ENCODE data around the gene TMC7. TPM values are rescaled to one million over a fixed set of nuclear protein-coding genes. Genes with fewer than 3 reads are reported as not detected.

The TMC7 gene
- total and polyA plus RNA-seq, 2 of the 13 experiments (the other 11 are each of a cell fraction or from before 2014, with no cell fraction given): 1.2 to 5.1 TPM

DNA sequence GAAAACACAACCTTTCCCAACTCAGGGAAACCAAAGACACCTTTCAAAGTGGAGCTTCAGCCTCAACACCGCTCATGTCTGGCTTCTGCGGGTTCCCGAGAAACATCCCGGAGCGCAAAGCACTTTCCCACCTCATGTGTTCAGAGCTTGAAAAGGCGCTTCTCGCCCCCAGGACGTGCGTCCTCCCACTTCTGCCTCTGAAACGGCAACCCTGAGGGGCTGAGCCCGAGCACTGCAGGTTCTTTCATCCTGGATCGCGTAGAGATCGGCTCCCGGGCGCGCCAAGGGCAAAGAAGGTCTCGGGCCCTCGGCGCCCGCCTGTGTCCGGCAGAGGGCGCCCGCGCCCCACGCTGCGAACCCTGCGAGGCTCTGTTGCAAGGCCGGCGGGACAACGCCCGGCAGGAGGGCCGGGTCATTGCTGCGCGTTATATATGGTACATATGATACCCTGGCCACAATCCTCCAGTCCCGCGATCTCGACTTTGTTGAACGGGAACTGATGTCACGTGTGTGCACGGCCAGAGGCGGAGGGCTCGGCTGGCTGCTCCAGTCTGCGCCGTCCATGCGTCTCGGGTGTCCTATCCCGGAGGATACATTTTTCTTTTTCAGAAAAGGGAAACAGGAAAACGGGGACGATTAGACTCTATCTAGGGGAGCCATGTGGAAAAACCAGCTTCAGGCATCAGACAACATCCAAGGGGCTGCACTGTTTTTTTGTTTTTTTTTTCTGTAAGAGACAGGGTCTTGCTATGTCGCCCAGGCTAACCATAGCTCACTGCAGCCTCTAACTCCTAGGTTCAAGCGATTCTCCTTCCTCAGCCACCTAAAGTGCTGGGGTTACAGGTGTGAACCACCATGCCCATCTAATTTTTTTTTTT is 102.8 kb downstream of the TMC7 start (continued):
- TF ChIP-seq, protein P1, sequence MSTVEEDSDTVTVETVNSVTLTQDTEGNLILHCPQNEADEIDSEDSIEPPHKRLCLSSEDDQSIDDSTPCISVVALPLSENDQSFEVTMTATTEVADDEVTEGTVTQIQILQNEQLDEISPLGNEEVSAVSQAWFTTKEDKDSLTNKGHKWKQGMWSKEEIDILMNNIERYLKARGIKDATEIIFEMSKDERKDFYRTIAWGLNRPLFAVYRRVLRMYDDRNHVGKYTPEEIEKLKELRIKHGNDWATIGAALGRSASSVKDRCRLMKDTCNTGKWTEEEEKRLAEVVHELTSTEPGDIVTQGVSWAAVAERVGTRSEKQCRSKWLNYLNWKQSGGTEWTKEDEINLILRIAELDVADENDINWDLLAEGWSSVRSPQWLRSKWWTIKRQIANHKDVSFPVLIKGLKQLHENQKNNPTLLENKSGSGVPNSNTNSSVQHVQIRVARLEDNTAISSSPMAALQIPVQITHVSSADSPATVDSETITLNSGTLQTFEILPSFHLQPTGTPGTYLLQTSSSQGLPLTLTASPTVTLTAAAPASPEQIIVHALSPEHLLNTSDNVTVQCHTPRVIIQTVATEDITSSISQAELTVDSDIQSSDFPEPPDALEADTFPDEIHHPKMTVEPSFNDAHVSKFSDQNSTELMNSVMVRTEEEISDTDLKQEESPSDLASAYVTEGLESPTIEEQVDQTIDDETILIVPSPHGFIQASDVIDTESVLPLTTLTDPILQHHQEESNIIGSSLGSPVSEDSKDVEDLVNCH (CRISPR knock-in tag; IDR thresholded peaks at IDR 0.05): no peak; the same call in 1 of the 2 replicates
- TF ChIP-seq SIX4 (CRISPR knock-in tag; IDR thresholded peaks at IDR 0.05) (peak; percentile 82; the same call in 1 of the 2 replicates), ZNF317 (CRISPR knock-in tag; IDR thresholded peaks at IDR 0.05) (peak; percentile 93), ZNF30 (CRISPR knock-in tag; IDR thresholded peaks at IDR 0.05) (no peak)
- TF ChIP-seq, protein P2, sequence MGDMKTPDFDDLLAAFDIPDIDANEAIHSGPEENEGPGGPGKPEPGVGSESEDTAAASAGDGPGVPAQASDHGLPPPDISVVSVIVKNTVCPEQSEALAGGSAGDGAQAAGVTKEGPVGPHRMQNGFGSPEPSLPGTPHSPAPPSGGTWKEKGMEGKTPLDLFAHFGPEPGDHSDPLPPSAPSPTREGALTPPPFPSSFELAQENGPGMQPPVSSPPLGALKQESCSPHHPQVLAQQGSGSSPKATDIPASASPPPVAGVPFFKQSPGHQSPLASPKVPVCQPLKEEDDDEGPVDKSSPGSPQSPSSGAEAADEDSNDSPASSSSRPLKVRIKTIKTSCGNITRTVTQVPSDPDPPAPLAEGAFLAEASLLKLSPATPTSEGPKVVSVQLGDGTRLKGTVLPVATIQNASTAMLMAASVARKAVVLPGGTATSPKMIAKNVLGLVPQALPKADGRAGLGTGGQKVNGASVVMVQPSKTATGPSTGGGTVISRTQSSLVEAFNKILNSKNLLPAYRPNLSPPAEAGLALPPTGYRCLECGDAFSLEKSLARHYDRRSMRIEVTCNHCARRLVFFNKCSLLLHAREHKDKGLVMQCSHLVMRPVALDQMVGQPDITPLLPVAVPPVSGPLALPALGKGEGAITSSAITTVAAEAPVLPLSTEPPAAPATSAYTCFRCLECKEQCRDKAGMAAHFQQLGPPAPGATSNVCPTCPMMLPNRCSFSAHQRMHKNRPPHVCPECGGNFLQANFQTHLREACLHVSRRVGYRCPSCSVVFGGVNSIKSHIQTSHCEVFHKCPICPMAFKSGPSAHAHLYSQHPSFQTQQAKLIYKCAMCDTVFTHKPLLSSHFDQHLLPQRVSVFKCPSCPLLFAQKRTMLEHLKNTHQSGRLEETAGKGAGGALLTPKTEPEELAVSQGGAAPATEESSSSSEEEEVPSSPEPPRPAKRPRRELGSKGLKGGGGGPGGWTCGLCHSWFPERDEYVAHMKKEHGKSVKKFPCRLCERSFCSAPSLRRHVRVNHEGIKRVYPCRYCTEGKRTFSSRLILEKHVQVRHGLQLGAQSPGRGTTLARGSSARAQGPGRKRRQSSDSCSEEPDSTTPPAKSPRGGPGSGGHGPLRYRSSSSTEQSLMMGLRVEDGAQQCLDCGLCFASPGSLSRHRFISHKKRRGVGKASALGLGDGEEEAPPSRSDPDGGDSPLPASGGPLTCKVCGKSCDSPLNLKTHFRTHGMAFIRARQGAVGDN (CRISPR knock-in tag; IDR thresholded peaks at IDR 0.05): peak; percentile 93
- TF ChIP-seq, protein P3, sequence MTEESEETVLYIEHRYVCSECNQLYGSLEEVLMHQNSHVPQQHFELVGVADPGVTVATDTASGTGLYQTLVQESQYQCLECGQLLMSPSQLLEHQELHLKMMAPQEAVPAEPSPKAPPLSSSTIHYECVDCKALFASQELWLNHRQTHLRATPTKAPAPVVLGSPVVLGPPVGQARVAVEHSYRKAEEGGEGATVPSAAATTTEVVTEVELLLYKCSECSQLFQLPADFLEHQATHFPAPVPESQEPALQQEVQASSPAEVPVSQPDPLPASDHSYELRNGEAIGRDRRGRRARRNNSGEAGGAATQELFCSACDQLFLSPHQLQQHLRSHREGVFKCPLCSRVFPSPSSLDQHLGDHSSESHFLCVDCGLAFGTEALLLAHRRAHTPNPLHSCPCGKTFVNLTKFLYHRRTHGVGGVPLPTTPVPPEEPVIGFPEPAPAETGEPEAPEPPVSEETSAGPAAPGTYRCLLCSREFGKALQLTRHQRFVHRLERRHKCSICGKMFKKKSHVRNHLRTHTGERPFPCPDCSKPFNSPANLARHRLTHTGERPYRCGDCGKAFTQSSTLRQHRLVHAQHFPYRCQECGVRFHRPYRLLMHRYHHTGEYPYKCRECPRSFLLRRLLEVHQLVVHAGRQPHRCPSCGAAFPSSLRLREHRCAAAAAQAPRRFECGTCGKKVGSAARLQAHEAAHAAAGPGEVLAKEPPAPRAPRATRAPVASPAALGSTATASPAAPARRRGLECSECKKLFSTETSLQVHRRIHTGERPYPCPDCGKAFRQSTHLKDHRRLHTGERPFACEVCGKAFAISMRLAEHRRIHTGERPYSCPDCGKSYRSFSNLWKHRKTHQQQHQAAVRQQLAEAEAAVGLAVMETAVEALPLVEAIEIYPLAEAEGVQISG (CRISPR knock-in tag; IDR thresholded peaks at IDR 0.05): peak; percentile 81
- TF ChIP-seq, protein P4, sequence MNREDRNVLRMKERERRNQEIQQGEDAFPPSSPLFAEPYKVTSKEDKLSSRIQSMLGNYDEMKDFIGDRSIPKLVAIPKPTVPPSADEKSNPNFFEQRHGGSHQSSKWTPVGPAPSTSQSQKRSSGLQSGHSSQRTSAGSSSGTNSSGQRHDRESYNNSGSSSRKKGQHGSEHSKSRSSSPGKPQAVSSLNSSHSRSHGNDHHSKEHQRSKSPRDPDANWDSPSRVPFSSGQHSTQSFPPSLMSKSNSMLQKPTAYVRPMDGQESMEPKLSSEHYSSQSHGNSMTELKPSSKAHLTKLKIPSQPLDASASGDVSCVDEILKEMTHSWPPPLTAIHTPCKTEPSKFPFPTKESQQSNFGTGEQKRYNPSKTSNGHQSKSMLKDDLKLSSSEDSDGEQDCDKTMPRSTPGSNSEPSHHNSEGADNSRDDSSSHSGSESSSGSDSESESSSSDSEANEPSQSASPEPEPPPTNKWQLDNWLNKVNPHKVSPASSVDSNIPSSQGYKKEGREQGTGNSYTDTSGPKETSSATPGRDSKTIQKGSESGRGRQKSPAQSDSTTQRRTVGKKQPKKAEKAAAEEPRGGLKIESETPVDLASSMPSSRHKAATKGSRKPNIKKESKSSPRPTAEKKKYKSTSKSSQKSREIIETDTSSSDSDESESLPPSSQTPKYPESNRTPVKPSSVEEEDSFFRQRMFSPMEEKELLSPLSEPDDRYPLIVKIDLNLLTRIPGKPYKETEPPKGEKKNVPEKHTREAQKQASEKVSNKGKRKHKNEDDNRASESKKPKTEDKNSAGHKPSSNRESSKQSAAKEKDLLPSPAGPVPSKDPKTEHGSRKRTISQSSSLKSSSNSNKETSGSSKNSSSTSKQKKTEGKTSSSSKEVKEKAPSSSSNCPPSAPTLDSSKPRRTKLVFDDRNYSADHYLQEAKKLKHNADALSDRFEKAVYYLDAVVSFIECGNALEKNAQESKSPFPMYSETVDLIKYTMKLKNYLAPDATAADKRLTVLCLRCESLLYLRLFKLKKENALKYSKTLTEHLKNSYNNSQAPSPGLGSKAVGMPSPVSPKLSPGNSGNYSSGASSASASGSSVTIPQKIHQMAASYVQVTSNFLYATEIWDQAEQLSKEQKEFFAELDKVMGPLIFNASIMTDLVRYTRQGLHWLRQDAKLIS (CRISPR knock-in tag; IDR thresholded peaks at IDR 0.05): no peak
- TF ChIP-seq, protein P5, sequence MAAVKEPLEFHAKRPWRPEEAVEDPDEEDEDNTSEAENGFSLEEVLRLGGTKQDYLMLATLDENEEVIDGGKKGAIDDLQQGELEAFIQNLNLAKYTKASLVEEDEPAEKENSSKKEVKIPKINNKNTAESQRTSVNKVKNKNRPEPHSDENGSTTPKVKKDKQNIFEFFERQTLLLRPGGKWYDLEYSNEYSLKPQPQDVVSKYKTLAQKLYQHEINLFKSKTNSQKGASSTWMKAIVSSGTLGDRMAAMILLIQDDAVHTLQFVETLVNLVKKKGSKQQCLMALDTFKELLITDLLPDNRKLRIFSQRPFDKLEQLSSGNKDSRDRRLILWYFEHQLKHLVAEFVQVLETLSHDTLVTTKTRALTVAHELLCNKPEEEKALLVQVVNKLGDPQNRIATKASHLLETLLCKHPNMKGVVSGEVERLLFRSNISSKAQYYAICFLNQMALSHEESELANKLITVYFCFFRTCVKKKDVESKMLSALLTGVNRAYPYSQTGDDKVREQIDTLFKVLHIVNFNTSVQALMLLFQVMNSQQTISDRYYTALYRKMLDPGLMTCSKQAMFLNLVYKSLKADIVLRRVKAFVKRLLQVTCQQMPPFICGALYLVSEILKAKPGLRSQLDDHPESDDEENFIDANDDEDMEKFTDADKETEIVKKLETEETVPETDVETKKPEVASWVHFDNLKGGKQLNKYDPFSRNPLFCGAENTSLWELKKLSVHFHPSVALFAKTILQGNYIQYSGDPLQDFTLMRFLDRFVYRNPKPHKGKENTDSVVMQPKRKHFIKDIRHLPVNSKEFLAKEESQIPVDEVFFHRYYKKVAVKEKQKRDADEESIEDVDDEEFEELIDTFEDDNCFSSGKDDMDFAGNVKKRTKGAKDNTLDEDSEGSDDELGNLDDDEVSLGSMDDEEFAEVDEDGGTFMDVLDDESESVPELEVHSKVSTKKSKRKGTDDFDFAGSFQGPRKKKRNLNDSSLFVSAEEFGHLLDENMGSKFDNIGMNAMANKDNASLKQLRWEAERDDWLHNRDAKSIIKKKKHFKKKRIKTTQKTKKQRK (IDR thresholded peaks at IDR 0.05; ENCODE audit: low read length): no peak
- TF ChIP-seq, protein P6, sequence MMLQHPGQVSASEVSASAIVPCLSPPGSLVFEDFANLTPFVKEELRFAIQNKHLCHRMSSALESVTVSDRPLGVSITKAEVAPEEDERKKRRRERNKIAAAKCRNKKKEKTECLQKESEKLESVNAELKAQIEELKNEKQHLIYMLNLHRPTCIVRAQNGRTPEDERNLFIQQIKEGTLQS (CRISPR knock-in tag; IDR thresholded peaks at IDR 0.05): peak; percentile 53; the same call in 1 of the 2 replicates
